Activated CD8-positive, alpha-beta memory T cell treated with anti-CD3 and anti-CD28 coated beads, Interleukin-2, amount 10 ng/mL, durations not matched to agents 7 days and 5 days (primary cell): ENCODE results near the gene CELF4. TPM values are rescaled to one million over a fixed set of nuclear protein-coding genes. Genes with fewer than 3 reads are reported as not detected.

Experiments
- ATAC-seq: fragments of 150-1000 bp; cut with Tn5 transposase; one replicate; pipeline ENCODE4 v1.10.0; 2021; ENCODE audit warnings: moderate library complexity
- CTCF ChIA-PET: fragments of 350-600 bp; sonication (Branson Sonifier 250); formaldehyde crosslinking; loops from one replicate; lab custom pipeline; 2021; ENCODE audit warnings: antibody characterized with exemption; lab: Charles Lee
- DNase-seq: peaks from one replicate; pipeline ENCODE4 v3.0.0-alpha.2; 2020
- H3K27ac Mint-ChIP-seq: one replicate; pipeline ENCODE4 v1.8.0; 2021; ENCODE audit warnings: mild to moderate bottlenecking, mixed read lengths
- H3K27me3 Mint-ChIP-seq: one replicate; pipeline ENCODE4 v1.8.0; 2021; ENCODE audit warnings: mixed read lengths
- H3K36me3 Mint-ChIP-seq: one replicate; pipeline ENCODE4 v1.8.0; 2021; ENCODE audit warnings: mild to moderate bottlenecking, mixed read lengths
- H3K4me1 Mint-ChIP-seq: one replicate; pipeline ENCODE4 v1.8.0; 2021; ENCODE audit warnings: mixed read lengths
- H3K4me3 Mint-ChIP-seq: one replicate; pipeline ENCODE4 v1.8.0; 2021; ENCODE audit warnings: mild to moderate bottlenecking, moderate library complexity, mixed read lengths
- H3K9me3 Mint-ChIP-seq: one replicate; pipeline ENCODE4 v1.8.0; 2022; ENCODE audit warnings: low read depth, mixed read lengths
- total RNA-seq, 2 experiments: library from RNA; stranded (reverse); gene quantifications; one replicate each; pipeline ENCODE4 v1.2.3, GENCODE V29; 2021

The CELF4 gene
- total RNA-seq, 2 experiments from 2014 or later, result not detected

- Mint-ChIP-seq H3K27me3 (peaks cover 4% of the 10 kb centered on the region), H3K4me1 (no peaks in the 10 kb centered on the region), H3K9me3 (no peaks in the 10 kb centered on the region), H3K36me3 (no peaks in the 10 kb centered on the region), H3K27ac (no peak overlapping the region), H3K4me3 (no peak overlapping the region)
- ATAC-seq (no peak), DNase-seq (no peak)
- CTCF ChIA-PET, result no interaction called here
Measured at GRCh38 chr18:37435150-37435867, 130.3 kb downstream of the CELF4 start.

- no peak overlapping the region for H3K4me3 Mint-ChIP-seq
- peaks cover 4% of the 10 kb centered on the region for H3K27me3 Mint-ChIP-seq
- no peak overlapping the region for H3K27ac Mint-ChIP-seq
- no peaks in the 10 kb centered on the region for H3K9me3 Mint-ChIP-seq
- H3K36me3 Mint-ChIP-seq, result no peaks in the 10 kb centered on the region
- no peaks in the 10 kb centered on the region for H3K4me1 Mint-ChIP-seq
- no peak for DNase-seq
- CTCF ChIA-PET, result no interaction called here
- ATAC-seq, result no peak
Measured at GRCh38 chr18:37434161-37434860, 131.3 kb downstream of the CELF4 start.

DNA sequence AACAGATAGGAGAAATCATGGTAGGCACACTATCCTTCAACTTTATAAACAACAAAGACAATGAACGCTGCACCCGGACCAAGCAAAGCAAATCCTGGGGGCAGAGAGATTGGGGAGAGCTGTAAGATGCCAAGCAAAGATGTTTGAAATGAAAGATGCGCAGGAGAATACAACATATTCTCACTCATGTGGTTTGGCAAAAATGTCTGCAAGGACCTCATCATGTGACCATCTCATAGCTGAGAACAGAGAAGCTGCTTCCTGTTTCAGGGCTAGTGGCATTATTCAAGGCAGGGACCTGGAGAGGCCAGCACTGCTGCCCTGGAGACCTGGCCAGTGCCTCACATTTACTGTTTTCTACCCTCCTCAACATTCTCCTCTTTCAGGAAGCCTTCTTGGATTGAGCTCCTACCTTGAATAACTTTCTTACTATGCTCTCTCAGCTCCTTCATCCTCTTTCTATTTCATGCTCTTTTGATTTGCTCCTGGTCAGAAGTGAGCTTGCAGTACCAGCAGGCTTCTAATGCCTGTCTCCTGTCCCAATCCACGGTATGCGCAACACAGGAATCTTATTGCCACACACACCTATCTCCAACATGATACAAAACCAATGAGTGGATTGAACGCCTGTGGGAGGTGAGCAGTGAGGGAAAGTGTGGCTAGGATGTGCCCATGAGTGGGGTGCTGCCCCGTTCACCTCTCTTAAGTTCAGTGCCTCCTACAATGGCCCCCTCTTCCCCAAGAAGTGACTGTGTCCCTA lies 133.0 kb downstream of the CELF4 start:
- ATAC-seq (no peak), DNase-seq (no peak)
- Mint-ChIP-seq H3K4me1 (no peaks in the 10 kb centered on the region), H3K36me3 (no peaks in the 10 kb centered on the region), H3K27ac (no peak overlapping the region), H3K9me3 (no peaks in the 10 kb centered on the region), H3K27me3 (peaks cover 4% of the 10 kb centered on the region), H3K4me3 (no peak overlapping the region)
- CTCF ChIA-PET, result no interaction called here

DNA sequence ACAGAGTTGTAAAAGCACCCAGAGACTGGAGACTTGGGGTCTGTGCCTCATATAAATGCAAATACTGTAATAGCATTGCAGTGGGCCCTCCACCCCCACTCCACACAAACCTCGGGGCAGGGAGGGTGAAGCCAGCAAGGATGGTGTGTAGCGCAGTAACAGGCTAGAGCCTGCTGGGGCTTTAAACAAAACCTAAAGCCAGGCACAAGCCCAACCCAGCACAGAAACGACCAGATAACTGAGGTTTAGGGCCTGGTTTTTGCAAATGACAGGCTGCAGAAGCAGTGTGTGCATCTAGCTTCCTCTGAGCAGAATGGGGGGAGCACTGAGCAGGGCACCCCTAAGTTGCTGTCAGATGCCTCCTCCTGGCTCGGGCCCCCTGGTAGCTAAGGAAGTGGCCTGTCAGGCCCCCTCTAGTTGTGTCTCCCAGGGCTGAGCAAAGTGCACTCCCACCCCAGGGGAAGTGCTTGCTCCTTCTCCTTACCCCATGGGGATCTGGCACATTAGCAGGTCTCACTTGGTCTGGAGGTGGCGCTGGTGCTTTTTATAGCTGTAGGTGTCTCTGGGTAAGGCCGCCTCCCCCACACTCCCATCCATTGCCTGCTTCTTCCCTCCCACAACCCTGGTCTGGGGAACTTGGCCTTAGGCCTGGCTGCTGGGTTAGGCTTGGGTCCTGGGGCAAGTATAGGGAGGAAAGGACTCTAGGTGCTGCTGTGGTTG lies 135.1 kb downstream of the CELF4 start:
- no peak for DNase-seq
- no peaks in the 10 kb centered on the region for H3K36me3 Mint-ChIP-seq
- H3K4me1 Mint-ChIP-seq, result no peaks in the 10 kb centered on the region
- CTCF ChIA-PET, result no interaction called here
- H3K4me3 Mint-ChIP-seq, result no peak overlapping the region
- no peak overlapping the region for H3K27ac Mint-ChIP-seq
- H3K9me3 Mint-ChIP-seq, result no peaks in the 10 kb centered on the region
- ATAC-seq, result no peak
- peaks cover 2% of the 10 kb centered on the region for H3K27me3 Mint-ChIP-seq

- Mint-ChIP-seq H3K4me3 (no peak overlapping the region), H3K9me3 (no peaks in the 10 kb centered on the region), H3K36me3 (no peaks in the 10 kb centered on the region), H3K27ac (no peak overlapping the region), H3K4me1 (no peaks in the 10 kb centered on the region), H3K27me3 (no peaks in the 10 kb centered on the region)
- ATAC-seq (no peak), DNase-seq (no peak)
- CTCF ChIA-PET, result no interaction called here
Measured at GRCh38 chr18:37429791-37430190, 135.8 kb downstream of the CELF4 start.

DNA sequence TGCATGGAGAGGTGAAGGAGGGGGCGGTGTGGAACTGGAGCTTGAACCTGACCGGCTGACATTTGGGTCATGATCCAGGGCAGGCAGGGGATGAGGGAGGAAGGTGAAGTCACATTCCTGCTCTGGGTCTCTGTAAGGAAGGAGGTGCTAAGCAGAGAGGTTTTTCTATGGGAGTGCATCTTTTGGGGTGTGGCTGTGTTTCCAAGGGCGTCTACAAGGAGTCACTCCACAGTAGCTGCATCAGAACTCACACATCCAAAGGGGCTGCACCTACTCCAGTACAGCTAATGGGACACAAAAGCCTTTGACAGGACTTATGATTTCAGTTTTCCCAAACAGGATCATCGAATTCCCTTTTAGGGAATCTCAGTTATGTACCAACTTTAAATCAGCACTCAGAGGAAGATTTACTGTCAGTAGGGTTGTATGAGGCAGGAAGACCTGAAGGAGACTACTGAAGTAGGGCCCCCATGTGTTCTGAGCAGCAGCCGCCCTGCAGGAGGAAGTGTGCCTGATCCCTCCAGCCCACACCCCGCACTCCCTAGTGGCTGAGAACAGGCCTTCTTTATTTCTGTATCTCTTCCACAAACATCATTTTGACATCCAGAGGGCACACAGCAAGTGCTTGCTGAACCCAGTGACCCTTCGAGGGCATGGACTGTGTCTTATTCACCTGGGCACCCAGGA lies 137.2 kb downstream of the CELF4 start:
- H3K36me3 Mint-ChIP-seq, result no peaks in the 10 kb centered on the region
- no peak for DNase-seq
- H3K4me3 Mint-ChIP-seq, result no peak overlapping the region
- no peaks in the 10 kb centered on the region for H3K27me3 Mint-ChIP-seq
- H3K27ac Mint-ChIP-seq, result no peak overlapping the region
- CTCF ChIA-PET, result no interaction called here
- ATAC-seq, result no peak
- H3K4me1 Mint-ChIP-seq, result no peaks in the 10 kb centered on the region
- H3K9me3 Mint-ChIP-seq, result no peaks in the 10 kb centered on the region

GRCh38 chr18:37426586-37426985 lies 139.0 kb downstream of the CELF4 start:
- no peak for DNase-seq
- no peaks in the 10 kb centered on the region for H3K9me3 Mint-ChIP-seq
- H3K36me3 Mint-ChIP-seq, result no peaks in the 10 kb centered on the region
- H3K27me3 Mint-ChIP-seq, result no peaks in the 10 kb centered on the region
- ATAC-seq, result no peak
- no peaks in the 10 kb centered on the region for H3K4me1 Mint-ChIP-seq
- H3K27ac Mint-ChIP-seq, result no peak overlapping the region
- CTCF ChIA-PET, result no interaction called here
- H3K4me3 Mint-ChIP-seq, result no peak overlapping the region

DNA sequence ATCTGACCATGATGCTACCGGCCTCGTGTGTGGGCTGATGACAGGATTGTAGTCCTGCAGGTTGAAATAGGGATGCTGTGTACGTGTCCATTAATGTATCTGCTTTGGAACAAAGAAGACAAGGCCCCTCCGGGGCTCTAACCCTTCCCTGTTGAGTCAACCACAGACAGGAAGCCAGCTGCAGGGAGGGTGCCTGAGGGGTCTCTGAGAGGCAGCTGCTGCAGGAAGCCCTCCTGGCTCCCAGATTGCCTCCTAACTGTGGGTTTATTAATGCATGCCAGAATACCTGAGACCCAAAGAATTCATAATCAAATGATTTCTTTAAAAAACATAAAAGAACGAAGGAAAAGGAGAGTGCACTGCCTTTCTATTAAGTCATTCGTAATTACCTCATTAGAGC lies 140.4 kb downstream of the CELF4 start:
- Mint-ChIP-seq H3K36me3 (no peaks in the 10 kb centered on the region), H3K4me1 (no peaks in the 10 kb centered on the region), H3K27me3 (no peaks in the 10 kb centered on the region), H3K9me3 (no peaks in the 10 kb centered on the region), H3K4me3 (no peak overlapping the region), H3K27ac (no peak overlapping the region)
- CTCF ChIA-PET, result no interaction called here
- ATAC-seq (no peak), DNase-seq (no peak)

GRCh38 chr18:37424507-37424906 lies 141.1 kb downstream of the CELF4 start:
- DNase-seq (no peak), ATAC-seq (no peak)
- Mint-ChIP-seq H3K27me3 (no peaks in the 10 kb centered on the region), H3K9me3 (no peaks in the 10 kb centered on the region), H3K4me3 (no peak overlapping the region), H3K27ac (no peak overlapping the region), H3K36me3 (no peaks in the 10 kb centered on the region), H3K4me1 (no peaks in the 10 kb centered on the region)
- CTCF ChIA-PET, result no interaction called here

GRCh38 chr18:37422596-37422995 lies 143.0 kb downstream of the CELF4 start:
- no peak for ATAC-seq
- Mint-ChIP-seq H3K9me3 (no peaks in the 10 kb centered on the region), H3K4me1 (no peaks in the 10 kb centered on the region), H3K36me3 (no peaks in the 10 kb centered on the region), H3K4me3 (no peak overlapping the region), H3K27ac (no peak overlapping the region), H3K27me3 (no peaks in the 10 kb centered on the region)
- CTCF ChIA-PET, result no interaction called here
- no peak for DNase-seq

DNA sequence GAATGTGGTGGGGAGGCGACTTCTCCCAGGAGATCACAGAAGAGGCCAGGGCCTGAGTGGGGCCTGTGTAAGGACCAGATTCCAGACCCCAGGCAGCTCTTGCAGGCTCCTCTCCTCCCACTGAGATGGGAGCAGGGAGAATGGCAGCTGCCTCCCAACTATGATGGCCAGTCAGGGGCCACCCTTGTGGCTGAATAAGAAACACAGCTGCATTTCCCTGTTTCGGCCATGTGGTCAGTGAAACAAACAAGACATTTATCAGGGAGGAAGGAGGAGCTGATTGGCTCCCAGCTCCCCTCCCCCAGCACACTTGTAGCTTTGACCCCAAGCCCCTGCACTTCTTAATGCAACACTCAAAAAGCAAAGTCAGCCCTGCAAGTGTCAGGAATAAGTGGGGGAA lies 143.5 kb downstream of the CELF4 start:
- ATAC-seq, result no peak
- H3K4me3 Mint-ChIP-seq, result no peak overlapping the region
- no peaks in the 10 kb centered on the region for H3K27me3 Mint-ChIP-seq
- H3K4me1 Mint-ChIP-seq, result no peaks in the 10 kb centered on the region
- no peak overlapping the region for H3K27ac Mint-ChIP-seq
- DNase-seq, result no peak
- CTCF ChIA-PET, result interaction anchor here (0.6 kb wide), 1 partner anchor 9 kb away, joined by 3 read pairs; no protein-coding TSS in a partner anchor
- no peaks in the 10 kb centered on the region for H3K9me3 Mint-ChIP-seq
- no peaks in the 10 kb centered on the region for H3K36me3 Mint-ChIP-seq

GRCh38 chr18:37421341-37422077 lies 144.1 kb downstream of the CELF4 start:
- no peak overlapping the region for H3K27ac Mint-ChIP-seq
- ATAC-seq (no peak), DNase-seq (no peak)
- no peak overlapping the region for H3K4me3 Mint-ChIP-seq
- CTCF ChIA-PET, result interaction anchor here (0.6 kb wide), 1 partner anchor 8 kb away, joined by 3 read pairs; no protein-coding TSS in a partner anchor
- no peaks in the 10 kb centered on the region for H3K36me3 Mint-ChIP-seq
- no peaks in the 10 kb centered on the region for H3K4me1 Mint-ChIP-seq
- no peaks in the 10 kb centered on the region for H3K27me3 Mint-ChIP-seq
- no peaks in the 10 kb centered on the region for H3K9me3 Mint-ChIP-seq
